Fibroblast of pulmonary artery (primary cell): Measurements from ENCODE around the gene RSRP1.
A peak's percentile ranks its signal among the peaks of the same experiment; 100 is the strongest.

Source experiments
- DNase-seq: peaks from one replicate; pipeline ENCODE4 v3.0.0-alpha.2; 2010; ENCODE audit warnings: low read depth
- H3K4me3 ChIP-seq: replicated peaks from 2 replicates; pipeline ENCODE4 v1.5.1; 2011; ENCODE audit warnings: low read depth, mild to moderate bottlenecking, control low read depth, low read length, moderate library complexity
- TF ChIP-seq, protein P1 (sequence below): IDR thresholded peaks from 2 replicates; pipeline ENCODE4 v1.5.1; 2011; ENCODE audit warnings: mild to moderate bottlenecking, control low read depth, low read length, inconsistent platforms; ENCODE audit errors: missing control alignments

RSRP1 gene

DNA sequence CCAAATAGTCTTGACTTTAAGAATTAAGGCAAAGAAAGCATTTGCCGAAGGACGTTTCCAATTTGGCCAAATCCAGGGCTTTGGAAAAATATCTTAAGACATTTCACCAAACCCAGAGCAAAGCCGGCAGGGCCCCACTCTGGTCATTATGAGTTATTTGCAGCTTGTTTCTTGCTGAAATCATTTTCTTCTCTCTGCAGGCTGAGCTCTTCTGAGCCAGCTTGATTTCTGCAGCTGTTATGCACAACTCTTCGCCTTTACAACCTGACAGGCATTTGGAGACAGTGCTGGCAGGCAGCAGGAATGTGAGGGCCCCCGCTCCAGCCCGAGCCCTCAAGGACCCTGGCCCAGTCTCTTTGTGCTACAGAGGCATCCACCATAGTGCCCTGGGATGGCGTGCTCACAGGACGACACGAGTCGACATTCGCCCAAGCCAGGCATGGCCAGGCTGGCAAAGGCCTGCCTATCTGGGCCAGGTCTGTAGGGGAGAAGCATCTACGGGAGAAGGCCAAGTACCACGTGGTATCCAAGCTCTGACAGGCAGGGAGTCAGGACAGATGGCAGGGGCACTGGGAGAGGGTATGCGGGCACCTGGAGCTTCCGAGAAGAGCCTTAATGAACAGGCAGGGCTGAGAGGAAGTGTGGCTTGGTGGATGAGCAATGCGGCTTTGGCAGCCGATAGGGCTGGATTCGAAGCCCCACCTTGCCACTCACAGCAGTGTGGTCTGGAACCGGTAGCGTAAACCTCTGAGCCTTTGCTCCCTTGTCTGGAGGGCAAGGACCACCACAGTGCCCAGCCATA is 47.2 kb downstream of the RSRP1 start:
- no peak overlapping the region for H3K4me3 ChIP-seq
- TF ChIP-seq, protein P1, sequence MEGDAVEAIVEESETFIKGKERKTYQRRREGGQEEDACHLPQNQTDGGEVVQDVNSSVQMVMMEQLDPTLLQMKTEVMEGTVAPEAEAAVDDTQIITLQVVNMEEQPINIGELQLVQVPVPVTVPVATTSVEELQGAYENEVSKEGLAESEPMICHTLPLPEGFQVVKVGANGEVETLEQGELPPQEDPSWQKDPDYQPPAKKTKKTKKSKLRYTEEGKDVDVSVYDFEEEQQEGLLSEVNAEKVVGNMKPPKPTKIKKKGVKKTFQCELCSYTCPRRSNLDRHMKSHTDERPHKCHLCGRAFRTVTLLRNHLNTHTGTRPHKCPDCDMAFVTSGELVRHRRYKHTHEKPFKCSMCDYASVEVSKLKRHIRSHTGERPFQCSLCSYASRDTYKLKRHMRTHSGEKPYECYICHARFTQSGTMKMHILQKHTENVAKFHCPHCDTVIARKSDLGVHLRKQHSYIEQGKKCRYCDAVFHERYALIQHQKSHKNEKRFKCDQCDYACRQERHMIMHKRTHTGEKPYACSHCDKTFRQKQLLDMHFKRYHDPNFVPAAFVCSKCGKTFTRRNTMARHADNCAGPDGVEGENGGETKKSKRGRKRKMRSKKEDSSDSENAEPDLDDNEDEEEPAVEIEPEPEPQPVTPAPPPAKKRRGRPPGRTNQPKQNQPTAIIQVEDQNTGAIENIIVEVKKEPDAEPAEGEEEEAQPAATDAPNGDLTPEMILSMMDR = no peak
- DNase-seq = no peak

DNA sequence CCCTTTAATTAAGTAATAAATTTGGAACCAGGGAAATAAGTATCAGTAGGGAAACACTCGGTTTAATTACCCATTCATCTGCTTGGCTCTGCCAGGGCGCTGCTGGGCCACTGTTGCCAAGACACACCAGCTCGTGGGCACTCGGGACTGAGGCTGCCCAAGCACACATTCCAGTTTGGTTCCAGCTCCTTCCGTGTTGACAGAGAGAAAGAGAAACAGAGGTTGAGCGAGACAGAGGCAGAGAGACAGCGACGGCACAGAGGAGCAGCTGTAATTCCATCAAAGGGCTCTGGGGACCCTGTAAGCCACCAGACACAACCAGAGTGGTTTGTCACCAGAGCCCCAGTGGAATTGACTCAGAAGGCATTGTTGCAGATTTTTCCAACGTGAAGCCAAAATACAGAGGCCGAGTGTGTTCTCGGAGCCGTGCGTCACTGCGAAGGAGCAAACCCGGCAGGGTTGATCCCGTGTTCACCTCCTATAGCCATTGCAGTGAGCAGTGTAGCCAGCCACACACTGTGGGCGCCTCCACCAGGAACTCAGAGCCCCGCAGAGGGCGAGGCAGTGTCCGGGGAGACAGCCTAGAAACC is 48.5 kb downstream of the RSRP1 start:
- no peak for DNase-seq
- no peak overlapping the region for H3K4me3 ChIP-seq
- TF ChIP-seq, protein P1 = no peak

DNA sequence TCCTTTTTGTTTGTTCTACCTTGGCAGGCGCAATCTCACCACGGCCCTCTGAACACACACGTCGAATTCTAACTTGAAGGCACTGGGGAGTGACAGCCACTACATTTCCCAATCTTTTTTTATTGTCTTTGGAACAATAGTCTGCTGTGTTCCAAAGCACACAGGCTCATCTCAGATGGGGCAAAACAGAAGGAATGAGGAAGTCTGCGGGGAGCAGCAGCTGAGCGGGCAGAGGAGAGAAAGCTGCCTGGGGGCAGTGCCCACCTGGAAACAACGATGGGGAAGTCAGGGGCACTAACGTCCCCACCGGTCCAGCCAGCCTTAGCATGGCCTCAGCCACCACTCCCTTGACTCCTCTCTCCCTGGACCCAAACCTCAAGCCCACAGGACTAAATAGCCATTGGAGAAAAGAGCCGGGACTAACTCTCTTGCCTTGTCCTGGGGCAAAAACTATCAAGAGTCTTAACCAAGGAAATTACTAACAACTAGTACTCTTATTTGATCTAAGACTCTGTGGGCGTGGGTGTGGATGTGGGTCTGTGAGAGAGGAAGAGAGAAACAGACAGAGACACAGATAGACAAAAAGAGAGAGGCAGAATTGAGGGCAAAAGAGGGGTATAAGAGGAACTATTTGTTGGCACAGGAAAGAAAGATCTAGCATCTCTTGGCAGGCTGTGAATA is 49.1 kb downstream of the RSRP1 start:
- TF ChIP-seq, protein P1 = no peak
- no peak overlapping the region for H3K4me3 ChIP-seq

DNA sequence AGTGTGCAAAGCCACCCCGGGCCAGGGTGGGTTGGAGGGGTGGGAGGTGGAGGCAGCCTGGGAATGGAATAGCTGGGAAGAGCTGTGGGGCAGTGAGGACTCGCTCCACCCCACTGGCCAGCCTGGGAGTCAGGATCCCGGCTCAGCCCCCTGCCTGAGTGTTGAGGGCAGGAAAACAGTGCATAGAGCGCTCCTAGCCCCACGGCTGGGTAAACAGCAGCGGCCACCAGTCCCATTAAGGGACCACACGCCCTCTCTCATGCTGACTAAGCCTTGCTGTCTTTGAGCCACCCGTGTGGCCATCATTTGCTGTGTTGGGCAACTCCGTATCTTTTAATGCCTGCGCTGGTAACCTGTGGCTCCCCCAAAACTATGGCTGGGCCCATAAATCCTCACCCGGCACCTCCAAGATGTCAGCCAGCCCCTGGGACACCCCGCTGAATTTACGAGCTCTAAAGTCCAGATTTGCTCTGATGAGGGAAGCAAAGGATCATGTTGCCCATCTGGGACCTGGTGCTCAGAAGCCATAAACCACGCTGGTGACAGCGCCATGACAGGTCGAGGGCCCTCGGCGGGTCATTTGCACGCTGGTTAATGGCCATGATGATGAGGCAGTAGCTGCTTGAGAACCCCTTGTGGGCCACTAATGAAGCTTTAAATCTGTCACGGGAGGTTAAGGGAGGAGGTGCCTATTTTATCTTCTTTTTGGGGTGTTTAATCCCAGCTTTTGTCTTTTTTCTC is 49.8 kb downstream of the RSRP1 start:
- TF ChIP-seq, protein P1 = no peak
- no peak for DNase-seq
- H3K4me3 ChIP-seq = no peak overlapping the region

More for the DNA sequence above, 49.1 kb downstream of the RSRP1 start:
- DNase-seq = peak; percentile 42

DNA sequence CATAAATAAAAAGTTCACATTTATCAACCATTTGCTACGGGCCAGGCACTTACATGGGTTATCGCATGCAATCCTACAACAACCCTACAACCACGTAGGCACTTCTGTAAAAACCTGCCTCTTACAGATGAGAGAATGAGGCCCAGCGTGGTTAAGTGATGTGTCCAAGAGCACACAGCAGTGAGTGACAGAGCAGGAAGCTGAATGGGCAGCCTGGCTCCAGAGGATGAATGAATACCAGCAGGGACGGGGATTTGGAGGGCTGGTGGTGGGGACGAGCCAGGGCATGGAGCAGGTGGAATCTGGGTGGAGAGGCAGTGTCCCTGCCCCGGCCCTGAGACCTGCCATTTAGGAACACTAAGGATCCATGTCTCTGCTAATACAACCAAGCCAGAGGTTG is 50.4 kb downstream of the RSRP1 start:
- TF ChIP-seq, protein P1 = no peak
- H3K4me3 ChIP-seq = no peak overlapping the region
- DNase-seq = no peak

DNA sequence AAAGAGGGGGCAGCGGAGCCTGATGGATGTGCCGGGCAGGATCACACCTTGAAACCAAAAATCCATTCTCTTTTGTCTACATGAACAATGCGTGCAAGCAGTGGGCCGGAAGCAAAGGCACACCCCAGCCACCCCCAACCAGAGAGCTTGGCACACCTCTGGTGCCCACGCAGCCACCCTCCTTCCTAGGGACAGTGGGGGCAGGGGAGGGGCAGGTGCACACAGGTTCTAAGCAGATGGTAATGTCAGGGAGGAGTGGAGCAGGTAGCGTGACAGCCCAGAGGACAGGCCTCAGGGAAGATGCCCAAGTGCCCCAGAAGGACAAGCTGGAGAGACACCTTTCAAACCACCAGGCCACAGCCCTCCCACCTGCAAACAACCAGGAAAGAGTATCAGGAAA is 51.4 kb downstream of the RSRP1 start:
- TF ChIP-seq, protein P1 = no peak
- no peak overlapping the region for H3K4me3 ChIP-seq
- DNase-seq = no peak
